ENCODE data around the gene CDPF1. TPM values are rescaled to one million over a fixed set of nuclear protein-coding genes. Genes with fewer than 3 reads are reported as not detected.

The CDPF1 gene
- total RNA-seq, 1 experiment from 2014 or later, result 6.3 TPM

DNA sequence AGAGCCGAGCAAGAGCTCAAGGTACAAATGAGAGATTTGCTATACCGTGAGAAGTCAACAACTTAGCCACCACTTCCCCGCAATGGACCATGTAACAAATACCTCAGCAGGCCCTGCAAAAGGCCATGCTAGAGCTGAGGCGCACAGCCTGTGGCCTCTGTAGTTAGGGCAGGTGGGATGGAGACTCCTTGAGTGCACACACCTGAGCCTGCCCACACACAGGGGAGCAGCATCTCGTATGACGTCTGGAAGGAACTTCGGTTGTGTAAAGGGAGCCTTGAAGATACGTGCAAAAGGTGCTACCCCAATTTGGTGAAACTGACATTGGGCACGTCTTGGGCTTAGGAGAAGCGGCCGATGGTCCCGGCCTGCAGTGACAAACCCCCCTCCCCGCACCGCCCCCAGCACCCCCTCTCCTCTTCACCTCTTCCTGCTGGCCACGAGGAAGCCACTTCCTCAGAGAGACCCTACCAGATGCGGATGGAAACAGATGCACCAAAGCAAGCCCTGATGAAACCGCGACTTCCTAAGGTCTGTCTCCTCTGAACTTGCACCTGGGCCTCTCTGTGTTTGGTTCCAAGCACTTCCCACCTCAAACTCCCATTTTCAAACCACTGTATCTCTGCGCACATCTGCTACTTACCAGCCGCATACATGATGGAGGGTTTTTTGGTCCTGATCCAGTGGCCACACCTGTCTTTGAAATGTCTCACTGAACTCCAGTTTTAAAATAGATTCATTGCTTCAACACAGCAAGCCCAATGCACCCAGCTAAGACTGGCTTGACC is 10.6 kb downstream of the CDPF1 start:
- CTCF ChIA-PET, result no interaction called here
- H3K4me1 Mint-ChIP-seq (ENCODE audit: insufficient read depth, unreplicated experiment), result no peaks in the 10 kb centered on the region
- no peak for DNase-seq (ENCODE audit: unreplicated experiment)

DNA sequence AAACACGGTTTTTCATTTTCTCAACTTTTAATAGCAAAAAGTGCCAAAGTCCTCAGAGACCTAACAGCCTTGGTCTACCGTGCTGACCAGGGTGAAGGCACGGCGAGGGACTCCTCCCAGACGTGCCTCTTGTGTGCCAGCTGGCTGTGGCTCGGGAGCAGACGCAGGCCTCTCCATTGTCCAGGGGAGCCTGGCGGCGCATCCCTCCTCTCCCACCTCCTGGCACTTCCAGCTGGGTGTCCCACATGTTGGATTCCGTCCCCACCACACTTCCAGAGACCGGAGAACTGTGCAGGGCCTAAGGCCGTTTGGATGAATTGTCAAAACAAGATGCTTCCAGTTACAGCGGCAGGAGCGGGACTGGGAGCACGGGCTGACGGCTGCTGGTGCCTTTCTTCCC is 11.6 kb downstream of the CDPF1 start:
- CTCF ChIA-PET, result no interaction called here
- Mint-ChIP-seq H3K4me1 (ENCODE audit: insufficient read depth, unreplicated experiment) (no peaks in the 10 kb centered on the region), H3K27ac (ENCODE audit: low read depth, unreplicated experiment) (no peak overlapping the region)

More for the DNA sequence above, 10.6 kb downstream of the CDPF1 start:
- no TSS peak for BruUV-seq (replicated peaks)
- Mint-ChIP-seq H3K4me3 (ENCODE audit: unreplicated experiment) (no peak overlapping the region), H3K27me3 (ENCODE audit: insufficient read depth, unreplicated experiment) (no peaks in the 10 kb centered on the region), H3K36me3 (ENCODE audit: insufficient read depth, unreplicated experiment) (peaks cover 17% of the 10 kb centered on the region), H3K27ac (ENCODE audit: low read depth, unreplicated experiment) (no peak overlapping the region), H3K9me3 (ENCODE audit: unreplicated experiment) (no peaks in the 10 kb centered on the region)
- POLR2A ChIA-PET, result interaction anchor here (1.2 kb wide), 1 partner anchor 10 kb away, joined by 4 read pairs; the partner anchor contains the start of gene CDPF1
- intact Hi-C loops (cut with micrococcal nuclease), result no loop called here
- TF ChIP-seq, protein P1, sequence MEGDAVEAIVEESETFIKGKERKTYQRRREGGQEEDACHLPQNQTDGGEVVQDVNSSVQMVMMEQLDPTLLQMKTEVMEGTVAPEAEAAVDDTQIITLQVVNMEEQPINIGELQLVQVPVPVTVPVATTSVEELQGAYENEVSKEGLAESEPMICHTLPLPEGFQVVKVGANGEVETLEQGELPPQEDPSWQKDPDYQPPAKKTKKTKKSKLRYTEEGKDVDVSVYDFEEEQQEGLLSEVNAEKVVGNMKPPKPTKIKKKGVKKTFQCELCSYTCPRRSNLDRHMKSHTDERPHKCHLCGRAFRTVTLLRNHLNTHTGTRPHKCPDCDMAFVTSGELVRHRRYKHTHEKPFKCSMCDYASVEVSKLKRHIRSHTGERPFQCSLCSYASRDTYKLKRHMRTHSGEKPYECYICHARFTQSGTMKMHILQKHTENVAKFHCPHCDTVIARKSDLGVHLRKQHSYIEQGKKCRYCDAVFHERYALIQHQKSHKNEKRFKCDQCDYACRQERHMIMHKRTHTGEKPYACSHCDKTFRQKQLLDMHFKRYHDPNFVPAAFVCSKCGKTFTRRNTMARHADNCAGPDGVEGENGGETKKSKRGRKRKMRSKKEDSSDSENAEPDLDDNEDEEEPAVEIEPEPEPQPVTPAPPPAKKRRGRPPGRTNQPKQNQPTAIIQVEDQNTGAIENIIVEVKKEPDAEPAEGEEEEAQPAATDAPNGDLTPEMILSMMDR (IDR thresholded peaks at IDR 0.05; ENCODE audit: unreplicated experiment), result no peak

DNA sequence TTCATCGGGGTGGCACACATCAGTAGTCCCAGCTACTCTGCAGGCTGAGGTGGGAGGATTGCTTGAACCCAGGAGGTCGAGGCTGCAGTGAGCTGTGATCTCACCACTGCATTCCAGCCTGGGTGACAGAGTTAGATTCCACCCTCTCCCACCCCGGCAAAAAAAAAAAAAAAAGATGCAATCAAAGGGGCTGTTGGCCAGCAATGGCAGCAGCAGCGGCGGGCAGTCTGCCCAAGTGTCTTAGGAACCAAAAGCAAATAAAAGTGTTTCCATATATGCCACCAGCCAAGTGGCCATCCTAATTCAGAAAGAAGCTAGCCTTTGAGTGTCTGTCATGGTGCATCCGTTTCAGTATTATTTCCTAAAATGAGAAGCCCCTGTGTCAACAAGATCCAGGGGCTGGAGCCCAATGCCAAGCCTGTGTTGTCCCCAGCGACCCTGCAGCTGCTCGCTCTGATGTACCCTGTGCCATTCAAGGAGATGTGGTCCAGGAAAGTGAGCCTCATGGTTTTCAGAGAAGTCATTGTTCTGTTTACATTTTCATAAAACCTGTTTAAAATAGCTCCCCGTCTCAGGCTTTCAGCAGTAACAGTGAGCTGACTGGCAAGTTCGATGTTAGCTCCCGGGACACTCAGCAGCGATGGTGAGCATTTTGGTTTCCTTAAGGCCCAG is 12.5 kb downstream of the CDPF1 start:
- ChIA-PET CTCF (interaction anchor here (0.6 to 1.0 kb wide), 2 partner anchors 10 to 226 kb away, joined by 3 to 4 read pairs; no protein-coding TSS in a partner anchor), POLR2A (no interaction called here)
- BruUV-seq (replicated peaks), result no TSS peak
- TF ChIP-seq, protein P1 (IDR thresholded peaks at IDR 0.05; ENCODE audit: unreplicated experiment), result no peak
- intact Hi-C loops (cut with micrococcal nuclease), result no loop called here
- Mint-ChIP-seq H3K36me3 (ENCODE audit: insufficient read depth, unreplicated experiment) (peaks cover 14% of the 10 kb centered on the region), H3K9me3 (ENCODE audit: unreplicated experiment) (no peaks in the 10 kb centered on the region), H3K4me1 (ENCODE audit: insufficient read depth, unreplicated experiment) (peaks cover 5% of the 10 kb centered on the region), H3K27ac (ENCODE audit: low read depth, unreplicated experiment) (no peak overlapping the region), H3K4me3 (ENCODE audit: unreplicated experiment) (no peak overlapping the region), H3K27me3 (ENCODE audit: insufficient read depth, unreplicated experiment) (no peaks in the 10 kb centered on the region)
- DNase-seq (ENCODE audit: unreplicated experiment), result no peak

More for the DNA sequence above, 11.6 kb downstream of the CDPF1 start:
- no peak for DNase-seq (ENCODE audit: unreplicated experiment)
- H3K9me3 Mint-ChIP-seq (ENCODE audit: unreplicated experiment), result no peaks in the 10 kb centered on the region
- H3K4me3 Mint-ChIP-seq (ENCODE audit: unreplicated experiment), result no peak overlapping the region
- no peaks in the 10 kb centered on the region for H3K27me3 Mint-ChIP-seq (ENCODE audit: insufficient read depth, unreplicated experiment)
- TF ChIP-seq, protein P1 (IDR thresholded peaks at IDR 0.05; ENCODE audit: unreplicated experiment), result no peak
- peaks cover 17% of the 10 kb centered on the region for H3K36me3 Mint-ChIP-seq (ENCODE audit: insufficient read depth, unreplicated experiment)
- POLR2A ChIA-PET, result no interaction called here
- intact Hi-C loops (cut with micrococcal nuclease), result no loop called here
- no TSS peak for BruUV-seq (replicated peaks)

DNA sequence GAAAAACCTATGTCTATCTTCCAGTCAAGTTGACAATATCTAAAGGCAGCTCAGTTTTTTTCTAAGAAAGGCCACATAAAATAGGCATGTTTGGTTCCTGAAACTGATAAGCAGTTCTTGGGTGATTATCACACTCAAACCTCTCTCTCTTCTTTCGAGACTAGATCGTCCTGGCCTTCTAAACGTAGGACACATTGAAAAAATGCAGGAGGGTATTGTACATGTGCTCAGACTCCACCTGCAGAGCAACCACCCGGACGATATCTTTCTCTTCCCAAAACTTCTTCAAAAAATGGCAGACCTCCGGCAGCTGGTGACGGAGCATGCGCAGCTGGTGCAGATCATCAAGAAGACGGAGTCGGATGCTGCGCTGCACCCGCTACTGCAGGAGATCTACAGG is 15.1 kb downstream of the CDPF1 start:
- Mint-ChIP-seq H3K27me3 (ENCODE audit: insufficient read depth, unreplicated experiment) (no peaks in the 10 kb centered on the region), H3K36me3 (ENCODE audit: insufficient read depth, unreplicated experiment) (peaks cover 6% of the 10 kb centered on the region), H3K9me3 (ENCODE audit: unreplicated experiment) (no peaks in the 10 kb centered on the region), H3K27ac (ENCODE audit: low read depth, unreplicated experiment) (no peak overlapping the region), H3K4me1 (ENCODE audit: insufficient read depth, unreplicated experiment) (peaks cover 5% of the 10 kb centered on the region), H3K4me3 (ENCODE audit: unreplicated experiment) (no peak overlapping the region)
- TF ChIP-seq, protein P1 (IDR thresholded peaks at IDR 0.05; ENCODE audit: unreplicated experiment), result no peak
- POLR2A ChIA-PET, result no interaction called here
- intact Hi-C loops (cut with micrococcal nuclease), result no loop called here
- DNase-seq (ENCODE audit: unreplicated experiment), result no peak
- no TSS peak for BruUV-seq (replicated peaks)
- CTCF ChIA-PET, result interaction anchor here (0.7 kb wide), 1 partner anchor 14 kb away, joined by 3 read pairs; no protein-coding TSS in a partner anchor

Data from MCF 10A (cell line).